Inferior parietal cortex (tissue), 1 donor: Measurements from ENCODE around the gene SOAT1.
"Not testable (repeated sequence)": the region's sequence is repeated elsewhere in the genome, so short reads cannot be mapped to it uniquely, and the experiment has no call there.

Experiments used
- DNase-seq: peaks from one replicate; pipeline ENCODE4 v3.0.0-alpha.2; 2016; ENCODE audit errors: extremely low spot score

SOAT1 gene

DNA sequence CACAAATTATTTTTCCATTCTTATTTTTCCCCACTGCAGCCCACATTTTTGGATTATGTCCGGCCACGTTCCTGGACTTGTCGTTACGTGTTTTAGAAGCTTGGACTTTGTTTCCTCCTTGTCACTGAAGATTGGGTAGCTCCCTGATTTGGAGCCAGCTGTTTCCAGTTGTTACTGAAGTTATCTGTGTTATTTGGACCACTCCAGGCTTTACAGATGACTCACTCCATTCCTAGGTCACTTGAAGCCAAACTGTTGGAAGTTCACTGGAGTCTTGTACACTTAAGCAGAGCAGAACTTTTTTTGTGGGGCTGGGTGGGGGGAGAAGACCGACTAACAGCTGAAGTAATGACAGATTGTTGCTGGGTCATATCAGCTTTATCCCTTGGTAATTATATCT, 59.9 kb downstream of the SOAT1 start:
- DNase-seq = no peak

- not testable (repeated sequence) for DNase-seq
Measured at GRCh38 chr1:179361631-179362030, 68.0 kb downstream of the SOAT1 start.

- DNase-seq = peak; percentile 84
Measured at GRCh38 chr1:179365342-179366092, 71.9 kb downstream of the SOAT1 start, which contains the start of gene AXDND1. AXDND1 (plus strand) TSS chr1:179365971; CDS start chr1:179366510, 539 bp downstream.

DNA sequence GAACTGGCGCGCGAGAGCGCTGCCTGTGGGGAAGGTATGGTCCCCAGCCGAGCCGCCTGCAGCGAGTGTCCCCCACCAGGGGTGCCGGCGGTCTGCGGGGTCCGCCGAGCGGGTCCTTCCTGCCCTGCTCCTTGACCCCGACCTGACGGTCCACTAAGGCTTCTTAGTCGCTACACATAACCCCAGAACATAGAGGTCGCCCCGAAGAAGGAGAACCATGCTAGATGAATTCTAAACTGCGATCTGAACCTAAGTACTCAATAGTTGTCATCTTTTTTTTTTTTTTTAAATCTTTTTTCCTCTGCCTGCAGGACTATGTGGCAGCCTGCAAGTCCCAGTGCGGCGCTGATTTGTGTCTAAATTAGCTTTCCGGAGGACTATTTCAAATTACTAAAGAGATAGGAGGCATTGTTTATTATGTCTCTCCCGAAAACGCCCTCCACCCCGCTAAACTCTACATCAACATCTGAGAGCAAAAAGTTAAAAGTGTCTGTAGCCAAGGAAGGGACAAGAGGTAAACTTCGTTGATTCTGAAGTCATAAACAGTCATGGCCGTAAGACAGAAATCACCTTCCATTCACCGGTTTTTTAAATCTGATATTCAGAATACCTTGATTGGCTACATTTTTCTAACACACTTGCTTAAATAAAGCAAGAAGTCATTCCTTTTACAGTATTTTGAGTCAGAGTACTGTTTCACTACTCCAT, 72.7 kb downstream of the SOAT1 start:
- DNase-seq = peak; percentile 17

GRCh38 chr1:179369751-179370341, 76.2 kb downstream of the SOAT1 start:
- DNase-seq = peak; percentile 89

GRCh38 chr1:179372160-179372559, 78.6 kb downstream of the SOAT1 start:
- DNase-seq = no peak

DNA sequence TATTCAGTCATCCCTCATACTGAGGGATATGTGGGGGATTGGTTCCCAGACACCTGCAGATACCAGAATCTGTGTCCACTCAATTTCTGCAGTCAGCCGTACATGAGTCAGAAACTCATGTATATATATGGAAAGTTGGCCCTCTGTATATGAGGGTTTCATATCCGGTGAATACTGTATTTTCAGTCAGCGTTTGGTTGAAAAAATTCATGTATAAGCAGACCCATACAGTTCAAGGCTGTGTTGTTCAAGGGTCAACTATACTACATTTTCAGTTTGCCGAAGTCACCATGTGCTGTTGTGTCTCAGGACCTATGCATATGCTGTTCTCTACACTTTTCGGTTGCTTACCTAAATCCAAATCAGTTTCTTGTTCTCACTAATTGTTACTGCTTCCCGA, 82.6 kb downstream of the SOAT1 start:
- no peak for DNase-seq

- DNase-seq = no peak
Measured at GRCh38 chr1:179380299-179380698, 86.7 kb downstream of the SOAT1 start.

DNA sequence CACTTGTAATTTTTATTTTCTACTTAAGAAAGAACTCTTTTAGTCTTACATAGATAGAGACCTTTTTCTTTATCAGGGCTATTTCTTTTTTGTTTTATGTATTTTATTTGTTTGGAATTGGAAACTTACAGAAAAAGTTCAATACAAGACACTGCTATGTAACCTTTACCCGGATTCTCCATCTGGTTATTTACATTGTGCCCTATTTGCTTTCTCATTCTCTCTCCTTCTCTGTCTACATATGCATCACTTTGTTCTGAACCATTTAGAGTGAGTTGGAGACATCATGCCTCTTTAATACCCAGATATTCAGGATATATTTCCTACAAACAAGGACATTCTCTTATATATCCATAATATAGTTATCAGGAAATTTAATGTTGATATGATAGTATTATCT, 90.4 kb downstream of the SOAT1 start:
- DNase-seq = no peak

- no peak for DNase-seq
Measured at GRCh38 chr1:179385510-179385909, 91.9 kb downstream of the SOAT1 start.

GRCh38 chr1:179393721-179394120, 100.1 kb downstream of the SOAT1 start:
- no peak for DNase-seq

DNA sequence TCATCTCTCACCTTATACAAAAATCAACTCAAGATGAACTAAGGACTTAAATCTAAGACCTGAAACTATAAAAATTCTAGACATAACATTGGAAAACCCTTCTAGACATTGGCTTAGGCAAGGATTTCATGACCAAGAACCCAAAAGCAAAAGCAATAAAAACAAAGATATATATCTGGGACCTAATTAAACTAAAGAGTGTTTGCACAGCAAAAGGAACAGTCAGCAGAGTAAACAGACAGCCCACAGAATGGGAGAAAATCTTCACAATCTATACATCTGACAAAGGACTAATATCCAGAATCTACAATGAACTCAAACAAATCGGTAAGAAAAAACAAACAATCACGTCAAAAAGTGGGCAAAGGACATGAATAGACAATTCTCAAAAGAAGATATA, 105.8 kb downstream of the SOAT1 start:
- not testable (repeated sequence) for DNase-seq
